NCI-H146 (cell line): ENCODE measurements around the gene COPB2.
"Not testable (repeated sequence)": the region's sequence is repeated elsewhere in the genome, so short reads cannot be mapped to it uniquely, and the experiment has no call there.

Experiments
- DNase-seq: peaks from one replicate; lab custom pipeline; 2025; lab: John Stamatoyannopoulos, UW

Gene COPB2

DNA sequence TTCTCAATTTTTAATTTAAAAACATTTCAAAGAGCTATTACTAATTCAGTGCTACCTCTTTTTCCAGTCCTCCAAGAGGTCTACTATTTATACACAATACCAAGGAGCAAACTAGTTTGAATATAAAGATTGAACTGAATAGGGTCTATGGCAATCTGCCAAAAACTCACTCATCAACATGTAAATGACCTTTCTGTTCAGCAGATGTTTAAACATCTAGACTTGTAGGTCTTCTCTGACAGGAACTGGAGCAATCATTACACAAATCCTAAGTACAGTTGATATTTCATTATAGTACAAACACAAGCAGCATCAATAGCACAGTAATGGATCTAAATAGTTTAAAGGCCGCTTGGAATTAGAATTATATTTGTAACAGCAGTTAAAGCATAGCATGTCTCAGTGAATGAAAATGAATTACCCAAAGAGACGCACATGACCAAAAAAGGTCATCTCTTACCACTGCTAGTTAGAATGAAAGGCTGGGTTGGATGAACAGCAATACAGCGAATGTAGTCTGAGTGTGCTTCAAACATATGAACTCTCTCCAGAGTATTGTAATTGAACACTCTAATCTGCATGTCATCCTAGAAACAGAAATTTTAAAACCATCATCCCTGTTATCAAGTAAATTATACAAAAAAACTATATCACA, 10.7 kb downstream of the COPB2 start:
- peak; percentile 95 for DNase-seq

DNA sequence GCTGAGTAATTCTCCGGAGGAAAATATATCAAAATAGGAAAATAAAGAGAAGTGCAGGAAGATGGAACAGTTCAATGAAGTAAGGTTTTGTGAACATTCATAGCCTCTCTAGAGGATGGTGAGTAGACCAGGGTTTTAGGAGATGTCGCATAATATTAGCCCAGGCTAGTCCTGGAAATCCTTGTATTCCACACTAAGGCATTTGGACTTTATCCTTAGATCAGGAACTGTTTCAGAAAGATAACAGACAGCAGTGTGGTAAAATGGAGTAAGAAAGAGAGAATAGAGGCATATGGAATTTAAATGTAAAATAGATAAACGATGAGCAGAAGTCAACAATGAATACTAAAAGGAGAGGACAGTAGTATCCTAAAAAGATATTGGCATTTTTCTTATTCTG, 12.1 kb downstream of the COPB2 start:
- DNase-seq: no peak

DNA sequence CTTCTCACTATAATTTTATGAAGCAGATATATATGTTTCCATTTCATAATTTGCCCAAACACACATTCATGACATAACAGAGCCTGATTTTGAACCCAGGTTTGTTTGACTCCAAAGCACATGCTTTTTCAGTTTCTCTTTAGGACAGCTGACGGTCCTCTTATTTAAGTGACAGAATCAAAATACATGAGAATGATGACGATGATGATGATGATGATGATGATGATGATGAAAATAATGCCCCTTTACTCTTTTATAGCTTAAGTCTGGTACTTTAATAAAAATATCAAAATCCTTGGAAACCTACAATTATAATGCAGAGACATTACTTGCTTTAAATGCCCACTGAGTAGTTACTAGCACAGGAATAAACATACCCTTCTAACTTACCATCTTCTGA, 15.3 kb downstream of the COPB2 start:
- DNase-seq: no peak

DNA sequence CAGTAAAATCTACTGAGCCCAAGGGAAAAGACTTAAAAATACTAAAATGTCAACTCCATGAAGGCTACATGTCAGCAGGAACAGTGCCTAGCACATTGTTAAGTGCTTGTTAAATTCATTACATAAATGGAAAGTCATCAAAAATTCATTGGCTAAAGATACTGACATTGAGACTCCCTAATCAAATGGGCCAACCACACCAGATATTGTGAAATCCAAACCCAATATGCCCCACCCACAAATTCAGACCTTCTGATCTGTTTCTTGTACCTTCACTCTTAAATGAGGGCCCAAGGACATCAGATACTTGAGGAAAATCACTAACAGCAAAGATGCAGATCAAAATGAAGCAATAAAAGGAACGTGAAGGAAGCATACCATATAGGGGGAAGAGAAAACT, 24.9 kb downstream of the COPB2 start:
- no peak for DNase-seq

DNA sequence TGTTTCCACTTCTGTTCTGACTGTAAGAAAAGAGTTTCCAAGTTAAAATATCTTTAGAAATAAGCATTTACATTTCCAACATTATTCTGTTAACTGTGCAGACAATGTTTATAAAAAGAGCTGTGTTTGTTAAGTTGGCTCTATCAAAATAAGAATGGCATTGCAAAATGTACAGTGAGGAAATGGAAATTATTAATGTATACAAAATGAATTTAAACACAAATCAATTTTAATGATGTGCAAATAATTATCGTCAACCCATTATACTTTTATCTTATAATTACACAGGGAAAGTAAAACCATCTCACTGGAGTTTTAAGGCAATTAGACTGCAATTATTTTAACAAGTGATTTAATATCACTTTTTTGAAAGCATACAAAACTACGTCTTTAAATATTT, 28.2 kb downstream of the COPB2 start:
- DNase-seq: no peak

DNA sequence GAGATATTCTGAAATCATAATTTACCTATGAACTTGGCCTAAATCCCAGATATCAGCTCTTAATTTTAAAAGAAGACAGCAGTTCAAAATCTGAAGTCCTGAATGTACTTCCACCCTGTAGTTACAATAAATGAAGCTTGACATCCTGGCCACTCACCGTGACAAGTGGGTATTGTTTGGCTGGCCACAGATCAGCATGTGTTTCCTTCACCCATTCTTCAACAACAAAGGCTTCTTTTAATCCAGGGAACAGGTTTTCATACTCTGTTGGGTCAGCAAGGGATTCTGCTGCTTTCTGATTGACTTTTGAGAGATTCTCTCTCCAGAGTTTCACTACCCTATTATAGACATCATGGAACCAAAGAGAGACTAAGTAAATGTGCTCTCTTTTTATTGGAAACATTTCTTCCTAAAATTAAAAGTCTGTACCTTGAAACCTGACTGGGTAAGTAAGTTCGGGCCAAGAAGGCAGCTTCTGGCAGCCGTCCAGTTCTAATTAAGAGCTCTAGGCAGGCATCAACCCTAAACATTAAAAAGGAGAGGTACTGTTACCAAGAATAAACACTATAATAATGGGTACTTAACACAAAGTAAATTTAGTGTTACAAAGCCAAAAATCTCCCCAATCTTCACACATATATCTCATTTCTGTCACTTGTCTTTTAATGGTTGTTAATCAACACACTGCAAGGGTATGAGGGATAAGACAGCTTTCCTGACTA, 30.4 kb downstream of the COPB2 start:
- DNase-seq: peak; percentile 68

DNA sequence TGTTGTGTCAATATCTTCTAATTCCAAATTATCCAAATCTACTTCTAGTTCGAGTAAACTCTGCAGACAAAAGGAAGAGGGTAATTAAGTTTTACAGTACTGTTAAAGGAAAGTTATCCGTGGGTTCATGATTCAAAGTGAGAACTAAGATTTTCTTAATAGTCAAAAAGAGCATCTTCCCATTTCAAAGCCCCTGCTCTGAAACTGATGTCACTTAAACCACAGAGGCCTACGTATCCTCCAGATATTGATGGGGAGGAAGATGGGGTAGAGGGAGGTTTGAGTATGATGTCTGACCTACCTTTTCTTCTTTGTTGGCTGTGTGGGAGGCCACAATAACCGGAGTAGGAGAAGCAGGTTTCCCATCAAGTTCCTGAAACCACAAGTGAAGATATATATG, 31.5 kb downstream of the COPB2 start:
- no peak for DNase-seq

DNA sequence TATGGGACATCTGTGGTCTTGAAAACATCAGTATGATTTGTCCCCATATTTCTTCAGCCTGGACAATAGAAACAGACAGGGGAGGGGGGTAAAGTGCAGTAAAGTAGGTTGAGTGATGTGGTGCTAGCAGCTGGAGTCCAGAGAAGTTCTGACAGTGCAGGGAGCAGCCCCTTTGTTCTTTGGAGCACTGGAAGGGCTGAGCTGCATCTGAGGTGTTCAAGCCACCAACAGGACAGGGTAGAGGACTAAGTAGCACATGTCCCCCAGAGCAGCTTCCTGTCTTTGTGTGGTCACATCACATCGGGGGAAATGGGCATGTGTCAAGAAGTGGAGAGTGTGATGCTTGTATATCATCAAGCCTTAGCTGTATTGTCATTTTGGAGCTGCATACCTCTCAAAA, 33.6 kb downstream of the COPB2 start:
- DNase-seq: no peak

DNA sequence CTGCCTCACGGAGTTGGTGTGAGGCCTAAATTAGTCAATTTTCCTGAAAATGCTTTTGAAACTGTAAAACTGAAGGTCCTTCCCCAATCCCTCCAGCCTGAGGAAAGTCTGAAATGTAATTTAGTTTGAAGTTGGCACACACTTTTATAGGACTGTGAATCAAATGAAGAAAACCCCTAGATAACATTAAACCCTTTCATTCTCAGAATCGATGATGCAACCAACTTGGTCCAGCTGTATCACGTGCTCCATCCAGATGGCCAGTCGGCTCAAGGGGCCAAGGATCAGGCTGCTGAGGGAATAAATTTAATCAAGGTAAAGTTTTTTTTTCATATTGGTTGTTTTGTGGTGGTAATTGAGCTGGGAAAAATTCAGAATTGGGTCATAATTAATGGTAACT, 34.0 kb downstream of the COPB2 start:
- no peak for DNase-seq

DNA sequence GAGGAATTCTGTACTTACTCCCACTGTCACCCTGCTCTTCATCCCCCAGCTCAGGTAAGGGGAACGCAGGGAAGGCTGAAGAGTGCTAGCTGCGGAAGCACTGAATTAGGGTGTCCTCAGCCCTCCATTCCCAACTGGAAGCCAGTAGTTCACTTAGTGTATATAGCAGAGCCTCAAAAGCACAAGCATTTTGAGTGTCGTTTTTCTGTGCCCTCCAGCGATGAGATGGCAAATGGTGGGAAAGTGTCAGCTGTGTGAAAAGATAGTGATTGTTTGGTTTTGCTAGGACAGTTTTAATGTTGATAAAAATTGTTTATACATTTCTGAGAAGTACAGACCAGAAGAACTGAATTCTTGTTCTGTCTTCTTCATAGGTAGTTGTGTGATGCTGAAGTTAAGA, 34.8 kb downstream of the COPB2 start:
- DNase-seq: no peak

DNA sequence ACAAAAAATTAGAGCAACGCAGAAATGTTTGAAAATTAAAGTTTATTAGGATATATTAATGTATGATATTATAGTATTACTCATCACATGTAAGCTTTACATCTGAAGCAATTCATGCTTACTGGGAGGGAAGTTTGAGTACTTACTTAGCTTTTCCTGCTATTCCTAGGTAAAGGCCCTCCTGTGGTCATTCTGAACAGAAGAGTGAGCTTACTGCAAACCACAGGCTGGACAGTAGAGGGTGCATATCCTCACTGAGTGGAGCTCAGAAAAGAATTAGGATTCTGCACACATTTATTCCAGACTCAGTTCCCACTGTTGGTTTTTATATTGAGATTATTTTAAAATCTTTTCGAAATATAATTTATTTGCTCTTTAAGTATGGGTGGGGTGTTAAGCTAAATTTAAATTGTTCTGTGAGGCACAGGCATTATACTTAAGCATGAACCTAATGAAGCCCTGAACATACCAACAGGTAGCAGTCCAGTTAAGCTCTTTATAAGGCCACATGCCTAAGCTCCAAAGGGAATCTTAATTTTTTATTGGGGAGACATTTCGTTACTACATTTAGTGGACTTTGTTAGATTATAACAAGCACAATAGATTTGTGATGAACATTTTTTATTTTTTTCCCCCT, 35.4 kb downstream of the COPB2 start:
- peak; percentile 62 for DNase-seq

DNA sequence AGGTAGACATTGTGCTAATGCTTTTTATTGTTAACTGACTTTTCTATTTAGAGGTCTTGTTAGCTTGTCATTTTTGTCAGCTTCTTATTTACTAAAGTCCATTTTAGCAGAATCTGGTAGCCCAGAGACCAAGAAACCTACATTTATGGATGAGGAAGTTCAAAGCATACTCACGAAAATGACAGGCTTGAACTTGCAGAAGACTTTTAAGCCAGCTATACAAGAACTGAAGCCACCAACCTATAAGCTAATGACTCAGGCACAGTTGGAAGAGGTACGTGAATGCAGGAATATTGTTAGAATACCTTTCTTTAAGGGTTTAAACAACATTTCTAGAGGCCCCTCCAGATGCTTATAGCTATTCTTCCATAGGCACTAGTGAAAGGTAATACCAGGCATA, 42.7 kb downstream of the COPB2 start:
- no peak for DNase-seq

DNA sequence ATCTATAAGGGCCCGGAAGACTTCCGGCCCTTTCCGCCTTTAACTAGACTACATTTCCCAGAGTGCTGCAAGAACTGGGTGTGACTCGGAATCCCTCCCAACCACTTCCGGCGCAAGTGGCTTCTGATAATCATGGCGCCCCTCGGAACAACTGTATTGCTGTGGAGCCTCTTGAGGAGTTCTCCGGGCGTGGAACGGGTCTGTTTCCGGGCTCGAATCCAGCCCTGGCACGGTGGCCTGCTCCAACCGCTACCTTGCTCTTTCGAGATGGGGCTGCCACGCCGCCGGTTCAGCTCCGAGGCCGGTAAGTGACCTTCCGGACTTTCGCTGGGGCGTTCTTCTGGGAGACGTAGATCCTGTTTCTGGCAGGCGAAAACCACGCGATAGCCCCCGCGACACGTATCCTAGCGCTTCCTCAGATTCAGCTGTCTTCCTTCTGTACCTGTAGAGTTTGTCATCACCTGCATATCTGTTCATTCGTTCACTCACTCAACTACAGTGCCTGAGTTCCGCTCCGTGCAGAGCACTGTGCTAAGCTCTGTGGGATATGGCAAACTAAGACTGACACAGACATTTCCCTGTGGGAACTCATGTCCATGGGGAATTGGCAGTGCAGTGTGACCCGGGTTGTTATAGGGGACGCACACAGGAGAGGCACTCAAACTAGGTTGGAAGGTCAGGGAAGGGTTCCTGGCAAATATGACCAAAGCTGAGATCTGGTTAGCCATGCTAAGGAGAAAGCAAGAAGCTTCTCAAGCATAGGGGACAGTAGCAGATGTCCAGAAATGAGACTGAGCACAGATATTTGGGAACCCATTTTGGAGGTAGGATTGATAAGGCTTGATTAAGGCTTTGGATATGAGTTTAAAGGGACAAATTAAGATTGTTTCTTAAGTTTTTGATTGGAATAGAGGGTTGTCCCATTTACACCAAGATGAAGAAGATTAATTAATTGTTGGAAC, 45.3 kb downstream of the COPB2 start, which contains the start of gene MRPS22:
Gene MRPS22 (plus strand): TSS at position 126 of the 962 bp plus-strand sequence. CDS start 7 bp downstream, at position 133.
- DNase-seq: peak; percentile 95

DNA sequence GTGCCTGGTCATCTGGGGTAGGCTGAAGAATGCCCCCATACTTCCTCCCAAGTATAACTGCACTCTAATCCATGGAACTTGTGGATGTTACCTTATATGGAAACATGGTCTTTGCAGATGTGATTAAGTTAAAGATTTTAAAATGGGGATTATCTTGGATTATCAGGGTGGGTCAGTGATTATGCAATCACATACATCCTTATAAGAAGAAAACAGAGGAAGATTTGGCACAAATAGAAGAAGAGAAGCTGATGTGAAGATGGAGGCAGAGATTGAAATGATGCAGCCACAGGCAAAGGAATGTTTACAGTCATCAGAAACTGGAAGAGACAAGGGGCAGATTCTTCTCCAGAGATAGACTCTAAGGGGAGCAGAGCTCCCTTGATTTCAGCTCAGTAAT, 47.4 kb downstream of the COPB2 start:
- no peak for DNase-seq

DNA sequence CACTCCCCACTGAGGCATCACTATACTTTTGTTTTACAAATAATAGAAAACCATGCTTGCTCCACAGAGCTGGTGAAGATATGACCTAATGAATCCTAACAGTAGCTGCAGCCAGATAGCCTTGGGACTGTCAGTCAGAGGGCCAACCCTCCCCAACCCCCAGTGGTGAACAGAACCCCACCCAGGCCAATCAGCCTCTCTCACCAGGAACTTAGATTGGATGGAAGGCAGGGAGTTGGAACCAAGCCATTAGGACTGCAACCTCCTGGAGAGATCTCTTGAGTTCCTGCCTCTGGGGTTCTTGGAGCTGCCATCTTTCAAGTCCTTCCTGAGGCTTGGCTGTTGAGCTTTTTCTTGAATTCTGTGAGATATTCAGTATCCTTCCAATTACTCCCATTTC, 48.7 kb downstream of the COPB2 start:
- DNase-seq: no peak

DNA sequence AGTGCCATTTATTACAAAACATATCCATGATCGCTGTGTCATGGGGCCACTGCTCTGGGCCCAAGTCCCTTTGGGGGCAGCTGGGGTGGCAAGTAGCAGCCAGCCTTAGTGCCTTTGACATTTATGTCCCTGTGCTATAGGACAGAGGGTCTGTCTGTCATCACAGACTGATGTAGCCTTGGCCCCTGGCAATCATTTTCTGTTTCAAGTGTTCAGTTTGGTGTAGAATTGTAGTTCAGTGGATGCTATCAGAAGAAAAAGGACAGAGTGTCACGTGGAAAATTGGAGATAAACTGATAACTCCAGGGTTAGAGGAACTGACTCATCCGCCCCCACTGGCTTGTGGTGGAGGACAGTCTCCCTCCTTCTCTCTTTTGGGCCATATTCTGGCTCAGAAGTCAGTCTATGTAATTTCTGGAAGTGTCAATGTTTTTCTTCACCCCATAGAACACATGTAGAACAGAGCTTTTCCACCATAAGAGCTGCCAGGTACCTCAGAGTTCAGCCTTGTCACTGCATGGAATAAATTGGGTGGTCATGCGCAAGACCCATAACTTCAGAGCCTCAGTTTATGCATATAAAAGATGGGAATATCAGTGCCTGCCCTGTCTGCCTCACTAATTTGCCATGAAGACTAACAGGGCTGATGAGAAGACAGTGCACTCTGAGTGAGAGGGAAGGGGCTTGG, 50.1 kb downstream of the COPB2 start:
- DNase-seq: no peak

DNA sequence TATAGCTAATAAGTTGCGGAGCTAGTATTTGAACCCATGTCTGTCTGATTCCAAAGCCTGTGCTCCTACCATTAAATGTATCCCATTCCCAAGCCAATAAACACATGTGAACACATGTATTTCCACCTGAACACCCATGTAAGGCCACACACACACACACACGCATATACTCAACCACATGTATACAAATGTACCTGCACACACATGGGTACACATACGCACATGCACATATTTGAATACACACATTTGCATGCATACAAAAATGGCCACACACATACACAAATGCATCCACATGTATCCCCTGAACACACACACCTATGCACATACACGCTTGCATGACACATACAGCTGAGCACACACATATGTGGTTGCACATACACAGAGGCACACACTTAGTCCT, 51.0 kb downstream of the COPB2 start:
- DNase-seq: no peak

DNA sequence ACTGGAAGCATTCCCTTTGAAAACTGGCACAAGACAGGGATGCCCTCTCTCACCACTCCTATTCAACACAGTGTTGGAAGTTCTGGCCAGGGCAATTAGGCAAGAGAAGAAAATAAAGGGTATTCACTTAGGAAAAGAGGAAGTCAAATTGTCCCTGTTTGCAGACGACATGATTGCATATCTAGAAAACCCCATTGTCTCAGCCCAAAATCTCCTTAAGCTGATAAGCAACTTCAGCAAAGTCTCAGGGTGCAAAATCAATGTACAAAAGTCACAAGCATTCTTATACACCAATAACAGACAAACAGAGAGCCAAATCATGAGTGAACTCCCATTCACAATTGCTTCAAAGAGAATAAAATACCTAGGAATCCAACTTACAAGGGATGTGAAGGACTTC, 54.8 kb downstream of the COPB2 start:
- DNase-seq: not testable (repeated sequence)

DNA sequence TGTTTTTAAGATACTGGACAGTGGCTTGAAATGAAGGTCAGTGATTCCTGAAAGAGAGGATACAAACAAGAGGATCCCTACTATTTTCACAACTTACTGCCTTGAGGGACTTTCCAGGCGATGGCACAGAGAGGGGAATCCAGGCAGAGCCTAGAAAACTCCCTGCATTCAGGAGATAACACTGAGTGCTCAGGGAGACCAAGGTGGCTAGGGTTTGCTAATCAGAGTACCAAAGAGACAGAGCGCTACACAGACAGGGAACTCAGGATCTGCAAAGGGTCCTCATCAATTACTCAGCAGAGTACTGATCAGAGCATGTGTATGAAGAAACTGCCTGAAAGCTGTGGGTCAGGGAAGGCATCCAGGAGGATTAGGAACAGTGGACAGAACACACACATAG, 57.4 kb downstream of the COPB2 start:
- DNase-seq: no peak

DNA sequence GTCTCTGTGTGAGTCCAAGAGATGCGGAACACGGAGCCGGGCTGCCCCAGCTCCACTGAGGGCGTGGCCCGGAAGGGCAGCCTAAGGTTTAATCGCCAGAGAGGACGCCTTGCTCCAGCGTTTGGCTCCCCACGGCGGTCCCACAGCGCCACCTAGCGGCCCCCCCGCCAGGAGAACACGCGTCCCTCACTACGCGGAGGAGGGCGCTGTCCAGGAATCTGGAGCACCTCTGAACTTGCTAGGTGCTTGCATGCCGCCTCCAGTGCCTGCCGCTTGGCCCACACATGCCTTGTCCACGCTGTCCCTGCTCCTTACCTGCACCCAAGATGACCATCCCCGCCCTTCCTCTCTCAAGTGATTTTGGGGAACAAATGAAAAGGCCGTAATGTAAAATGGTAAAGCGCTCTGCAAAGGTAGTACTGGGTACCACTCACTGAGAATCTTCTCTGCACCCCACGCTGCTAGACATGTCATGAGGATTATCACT, 60.0 kb downstream of the COPB2 start:
- peak; percentile 87 for DNase-seq

DNA sequence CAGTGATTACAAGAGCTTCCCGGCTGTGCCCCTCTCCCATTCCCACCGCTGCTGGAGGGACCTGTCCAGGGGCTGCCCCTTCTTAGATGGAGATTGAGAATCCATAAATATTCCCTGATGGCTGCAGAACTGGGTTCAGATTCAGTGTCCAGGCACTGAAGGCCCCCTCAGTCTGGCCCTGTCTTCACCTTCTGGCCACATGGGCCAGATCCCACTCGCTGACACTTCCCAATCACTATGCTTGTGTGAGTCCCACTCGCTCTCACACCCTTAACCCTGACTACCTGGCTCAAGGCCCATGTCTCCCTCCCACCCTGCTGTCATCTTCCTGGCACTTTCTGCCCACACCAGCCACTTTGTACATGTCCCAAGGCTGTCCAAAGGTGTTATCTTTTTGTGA, 61.1 kb downstream of the COPB2 start:
- no peak for DNase-seq
